SK-N-SH (cell line): ENCODE measurements around the gene TTC7B. TPM values are rescaled to one million over a fixed set of nuclear protein-coding genes. Genes with fewer than 3 reads are reported as not detected.

Experiments
- CTCF ChIA-PET: fragments of 300-600, 350-600 bp; formaldehyde crosslinking; extraction: SDS; loops from one replicate; lab custom pipeline; 2021; lab: Yijun Ruan, JAX
- POLR2A ChIA-PET: fragments of 350-600 bp; sonication (Branson Sonifier 250); formaldehyde crosslinking; extraction: SDS; loops from one replicate; lab custom pipeline; 2020; ENCODE audit warnings: antibody characterized with exemption, inconsistent platforms; lab: Yijun Ruan, JAX
- DNase-seq: peaks from one replicate; pipeline ENCODE4 v3.0.0; 2012
- H2AFZ ChIP-seq: fragments of 200-600 bp; sonication (generic); 2 replicates; pipeline ENCODE4 v1.8.1; 2016; ENCODE audit warnings: antibody characterized with exemption, mild to moderate bottlenecking, low read depth
- H3F3A ChIP-seq: fragments of 200-600 bp; sonication (generic); replicated peaks from 2 replicates; pipeline ENCODE3; 2016; ENCODE audit warnings: antibody characterized with exemption, mild to moderate bottlenecking; ENCODE audit not compliant: insufficient read depth
- H3K27ac ChIP-seq, 2 experiments: fragments of 200-500 bp in 1 of 2; fragments of 200-600 bp in 1 of 2; sonication (Bioruptor generic) in 1 of 2; sonication (generic), shearing (Covaris generic) in 1 of 2; 2 replicates each; pipeline versions ENCODE4 v1.5.1 to v1.6.1; 2014 to 2016; ENCODE audit warnings: low read depth in 2 of 2, inconsistent platforms in 1 of 2, low read length in 1 of 2, mild to moderate bottlenecking in 1 of 2, mixed read lengths in 1 of 2
- H3K27me3 ChIP-seq: fragments of 200-600 bp; sonication (generic), shearing (Covaris generic); 2 replicates; pipeline ENCODE4 v1.6.1; 2016; ENCODE audit warnings: mixed run types; ENCODE audit not compliant: insufficient read depth
- H3K36me3 ChIP-seq, 2 experiments: fragments of 200-500 bp in 1 of 2; fragments of 200-600 bp in 1 of 2; sonication (Bioruptor generic) in 1 of 2; sonication (generic) in 1 of 2; replicated peaks in 1 of 2; 2 replicates each; pipeline versions ENCODE3 to v1.5.1; 2014 to 2016; ENCODE audit warnings: low read length in 1 of 2, mild to moderate bottlenecking in 1 of 2; ENCODE audit not compliant: insufficient read depth in 2 of 2, control insufficient read depth in 1 of 2
- H3K4me1 ChIP-seq, 2 experiments: fragments of 200-500 bp in 1 of 2; fragments of 200-600 bp in 1 of 2; sonication (Bioruptor generic) in 1 of 2; sonication (generic), shearing (Covaris generic) in 1 of 2; 2 replicates each; pipeline versions ENCODE4 v1.5.1 to v1.6.1; 2014 to 2016; ENCODE audit warnings: low read depth in 1 of 2, low read length in 1 of 2, mixed run types in 1 of 2; ENCODE audit not compliant: insufficient read depth in 2 of 2, control insufficient read depth in 1 of 2
- H3K4me2 ChIP-seq: fragments of 200-600 bp; sonication (generic), shearing (Covaris generic); 2 replicates; pipeline ENCODE4 v1.6.1; 2017; ENCODE audit warnings: mixed run types
- H3K4me3 ChIP-seq, 2 experiments: fragments of 200-500 bp in 1 of 2; fragments of 200-600 bp in 1 of 2; sonication (Bioruptor generic) in 1 of 2; sonication (generic), shearing (Covaris generic) in 1 of 2; 2 replicates each; pipeline versions ENCODE4 v1.5.1 to v1.8.1; 2014 to 2016; ENCODE audit warnings: low read depth in 2 of 2, inconsistent platforms in 1 of 2, low read length in 1 of 2, mild to moderate bottlenecking in 1 of 2, mixed read lengths in 1 of 2, moderate library complexity in 1 of 2
- H3K79me2 ChIP-seq: fragments of 200-600 bp; sonication (generic); 2 replicates; pipeline ENCODE4 v1.8.1; 2017; ENCODE audit warnings: mild to moderate bottlenecking; ENCODE audit not compliant: insufficient read depth
- H3K9ac ChIP-seq: fragments of 200-600 bp; sonication (generic); 2 replicates; pipeline ENCODE4 v1.6.1; 2017; ENCODE audit warnings: mixed run types
- H3K9me2 ChIP-seq: fragments of 200-600 bp; sonication (generic); 2 replicates; pipeline ENCODE4 v1.6.1; 2017; ENCODE audit warnings: mixed run types
- H3K9me3 ChIP-seq: fragments of 200-600 bp; sonication (generic); 2 replicates; pipeline ENCODE4 v1.6.1; 2017; ENCODE audit warnings: mixed run types, mild to moderate bottlenecking, moderate library complexity
- H4K20me1 ChIP-seq: fragments of 200-600 bp; sonication (generic); 2 replicates; pipeline ENCODE4 v1.6.1; 2017; ENCODE audit warnings: mild to moderate bottlenecking, mixed run types; ENCODE audit not compliant: insufficient read depth
- CTCF ChIP-seq: fragments of 200-600 bp; sonication (generic); IDR thresholded peaks from 2 replicates; pipeline ENCODE4 v1.6.1; 2017; ENCODE audit warnings: antibody characterized with exemption, mild to moderate bottlenecking, moderate library complexity
- EP300 ChIP-seq, 2 experiments: IDR thresholded peaks; 2 replicates each; pipeline versions ENCODE4 v1.4.0 to v1.6.1; 2012; ENCODE audit warnings: borderline replicate concordance in 1 of 2, low read depth in 1 of 2, low read length in 1 of 2
- FOXM1 ChIP-seq: IDR thresholded peaks from 2 replicates; pipeline ENCODE4 v1.4.0; 2012; ENCODE audit warnings: low read depth, mild to moderate bottlenecking
- GATA2 ChIP-seq: sonication (generic); formaldehyde crosslinking; IDR thresholded peaks from 2 replicates; pipeline ENCODE4 v1.5.0; 2020; ENCODE audit warnings: mild to moderate bottlenecking, missing genetic modification reagents
- IRF3 ChIP-seq: fragments of 150-350 bp; IDR thresholded peaks from 2 replicates; pipeline ENCODE4 v1.6.1; 2016; ENCODE audit warnings: mild to moderate bottlenecking, low read depth, low read length
- JUND ChIP-seq: IDR thresholded peaks from 2 replicates; pipeline ENCODE4 v1.4.0; 2012
- MEF2A ChIP-seq: IDR thresholded peaks from 2 replicates; pipeline ENCODE4 v1.4.0; 2012; ENCODE audit warnings: low read depth, borderline replicate concordance
- MXI1 ChIP-seq: IDR thresholded peaks from 2 replicates; pipeline ENCODE4 v1.6.1; 2012; ENCODE audit warnings: mild to moderate bottlenecking, low read depth, low read length, improper control_type of control experiment
- NFIC ChIP-seq: IDR thresholded peaks from 2 replicates; pipeline ENCODE4 v1.4.0; 2012; ENCODE audit warnings: borderline replicate concordance
- NRF1 ChIP-seq: IDR thresholded peaks from 2 replicates; pipeline ENCODE4 v1.6.1; 2012; ENCODE audit warnings: low read depth, mild to moderate bottlenecking, low read length
- RAD21 ChIP-seq: IDR thresholded peaks from 2 replicates; pipeline ENCODE4 v1.6.1; 2012; ENCODE audit warnings: mild to moderate bottlenecking, low read length
- RCOR1 ChIP-seq: fragments of 150-350 bp; IDR thresholded peaks from 2 replicates; pipeline ENCODE4 v1.6.1; 2017; ENCODE audit warnings: antibody characterized with exemption, low read length
- SIN3A ChIP-seq: IDR thresholded peaks from 2 replicates; pipeline ENCODE4 v1.6.1; 2012; ENCODE audit warnings: low read depth, mild to moderate bottlenecking, low read length, moderate library complexity, borderline replicate concordance
- TAF1 ChIP-seq: IDR thresholded peaks from 2 replicates; pipeline ENCODE4 v1.6.1; 2012; ENCODE audit warnings: low read depth, mild to moderate bottlenecking, low read length, moderate library complexity, borderline replicate concordance
- TEAD4 ChIP-seq: IDR thresholded peaks from 2 replicates; pipeline ENCODE4 v1.4.0; 2012; ENCODE audit warnings: mild to moderate bottlenecking, borderline replicate concordance; ENCODE audit not compliant: insufficient read depth
- YY1 ChIP-seq: IDR thresholded peaks from 2 replicates; pipeline ENCODE4 v1.4.0; 2012; ENCODE audit warnings: low read depth, mild to moderate bottlenecking
- whole genome bisulfite sequencing: methylation state at CpG from one replicate; pipeline ENCODE4 v1.1.6; 2017; ENCODE audit warnings: low lambda C conversion rate; 5-methylcytosine and 5-hydroxymethylcytosine counted together
- polyA plus RNA-seq, 3 experiments: library from polyadenylated mRNA; depleted of rRNA; stranded (reverse); fragments of >200 nt; gene quantifications; 2 replicates each; pipeline ENCODE4 v1.2.3, GENCODE V29; 2012
- TF ChIP-seq, protein P1 (sequence below): IDR thresholded peaks from 2 replicates; pipeline ENCODE4 v1.4.0; 2012; ENCODE audit warnings: low read depth, borderline replicate concordance
- TF ChIP-seq, protein P2 (sequence below): fragments of 150-350 bp; IDR thresholded peaks from 2 replicates; pipeline ENCODE4 v1.6.1; 2017; ENCODE audit warnings: antibody characterized with exemption, low read length, low read depth, borderline replicate concordance
- TF ChIP-seq, protein P3 (sequence below): IDR thresholded peaks from 2 replicates; pipeline ENCODE4; 2012
- TF ChIP-seq, protein P4 (sequence below): IDR thresholded peaks from 2 replicates; pipeline ENCODE4 v1.4.0; 2012; ENCODE audit warnings: low read depth

The TTC7B gene
- polyA plus RNA-seq, 1 of the 3 experiments (the other 2 are of a cell fraction), result 43.1 TPM

DNA sequence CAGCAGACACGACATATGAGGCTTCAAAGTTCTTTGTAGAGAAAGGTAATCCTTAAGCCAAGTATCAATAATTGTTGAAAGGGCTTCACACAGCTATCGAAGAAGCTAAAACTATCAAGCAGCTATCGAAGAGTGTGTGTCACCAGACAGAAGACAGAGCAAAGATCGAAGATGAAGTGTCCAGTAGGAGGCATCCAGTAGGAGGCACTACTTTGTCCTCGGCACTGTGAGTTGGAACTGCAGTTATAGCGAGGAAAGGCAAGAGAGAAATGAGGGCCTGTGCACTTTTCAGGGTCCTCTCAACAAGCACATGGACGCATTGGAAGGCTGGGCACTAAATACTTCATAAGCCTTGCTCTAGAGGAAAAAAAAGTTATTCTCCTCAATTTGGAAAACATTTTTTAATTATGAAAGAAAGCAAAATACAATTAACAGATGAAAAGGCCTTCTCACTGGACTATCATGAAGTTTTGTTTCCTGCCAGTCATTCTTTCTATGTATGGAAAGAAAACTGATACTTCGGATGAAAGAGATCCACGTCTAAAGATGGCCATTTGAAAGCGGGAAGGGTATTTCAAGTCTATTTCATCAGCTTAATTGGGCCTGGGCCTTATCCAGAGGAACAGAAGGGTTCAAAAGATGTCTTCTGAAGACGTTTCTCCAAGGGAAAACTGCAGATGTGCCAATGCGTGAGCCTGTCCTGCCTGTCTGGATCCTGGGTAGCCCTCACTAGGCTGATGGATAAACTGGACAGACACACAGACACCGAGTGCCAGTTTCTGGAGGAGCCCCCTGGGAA, 244.9 kb downstream of the TTC7B start (continued):
- TF ChIP-seq, protein P1, sequence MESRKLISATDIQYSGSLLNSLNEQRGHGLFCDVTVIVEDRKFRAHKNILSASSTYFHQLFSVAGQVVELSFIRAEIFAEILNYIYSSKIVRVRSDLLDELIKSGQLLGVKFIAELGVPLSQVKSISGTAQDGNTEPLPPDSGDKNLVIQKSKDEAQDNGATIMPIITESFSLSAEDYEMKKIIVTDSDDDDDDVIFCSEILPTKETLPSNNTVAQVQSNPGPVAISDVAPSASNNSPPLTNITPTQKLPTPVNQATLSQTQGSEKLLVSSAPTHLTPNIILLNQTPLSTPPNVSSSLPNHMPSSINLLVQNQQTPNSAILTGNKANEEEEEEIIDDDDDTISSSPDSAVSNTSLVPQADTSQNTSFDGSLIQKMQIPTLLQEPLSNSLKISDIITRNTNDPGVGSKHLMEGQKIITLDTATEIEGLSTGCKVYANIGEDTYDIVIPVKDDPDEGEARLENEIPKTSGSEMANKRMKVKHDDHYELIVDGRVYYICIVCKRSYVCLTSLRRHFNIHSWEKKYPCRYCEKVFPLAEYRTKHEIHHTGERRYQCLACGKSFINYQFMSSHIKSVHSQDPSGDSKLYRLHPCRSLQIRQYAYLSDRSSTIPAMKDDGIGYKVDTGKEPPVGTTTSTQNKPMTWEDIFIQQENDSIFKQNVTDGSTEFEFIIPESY, result no peak
- no peak for TF ChIP-seq RAD21

- H4K20me1 ChIP-seq, result no peaks in the 10 kb centered on the region
- no peak for DNase-seq
- TF ChIP-seq MXI1 (no peak), TEAD4 (no peak), TAF1 (no peak), RCOR1 (no peak), EP300 (IDR thresholded peaks at IDR 0.05; ENCODE audit: borderline replicate concordance in 1 of 2, low read depth in 1 of 2, low read length in 1 of 2) (no peak), MEF2A (no peak), CTCF (no peak), GATA2 (no peak), IRF3 (no peak), JUND (no peak), FOXM1 (no peak), YY1 (no peak), RAD21 (no peak), NRF1 (no peak), SIN3A (no peak), NFIC (no peak)
- TF ChIP-seq, protein P2, sequence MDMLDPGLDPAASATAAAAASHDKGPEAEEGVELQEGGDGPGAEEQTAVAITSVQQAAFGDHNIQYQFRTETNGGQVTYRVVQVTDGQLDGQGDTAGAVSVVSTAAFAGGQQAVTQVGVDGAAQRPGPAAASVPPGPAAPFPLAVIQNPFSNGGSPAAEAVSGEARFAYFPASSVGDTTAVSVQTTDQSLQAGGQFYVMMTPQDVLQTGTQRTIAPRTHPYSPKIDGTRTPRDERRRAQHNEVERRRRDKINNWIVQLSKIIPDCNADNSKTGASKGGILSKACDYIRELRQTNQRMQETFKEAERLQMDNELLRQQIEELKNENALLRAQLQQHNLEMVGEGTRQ, result no peak
- TF ChIP-seq, protein P3, sequence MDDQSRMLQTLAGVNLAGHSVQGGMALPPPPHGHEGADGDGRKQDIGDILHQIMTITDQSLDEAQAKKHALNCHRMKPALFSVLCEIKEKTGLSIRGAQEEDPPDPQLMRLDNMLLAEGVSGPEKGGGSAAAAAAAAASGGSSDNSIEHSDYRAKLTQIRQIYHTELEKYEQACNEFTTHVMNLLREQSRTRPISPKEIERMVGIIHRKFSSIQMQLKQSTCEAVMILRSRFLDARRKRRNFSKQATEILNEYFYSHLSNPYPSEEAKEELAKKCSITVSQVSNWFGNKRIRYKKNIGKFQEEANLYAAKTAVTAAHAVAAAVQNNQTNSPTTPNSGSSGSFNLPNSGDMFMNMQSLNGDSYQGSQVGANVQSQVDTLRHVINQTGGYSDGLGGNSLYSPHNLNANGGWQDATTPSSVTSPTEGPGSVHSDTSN, result no peak
- TF ChIP-seq, protein P1, result no peak
- TF ChIP-seq, protein P4, sequence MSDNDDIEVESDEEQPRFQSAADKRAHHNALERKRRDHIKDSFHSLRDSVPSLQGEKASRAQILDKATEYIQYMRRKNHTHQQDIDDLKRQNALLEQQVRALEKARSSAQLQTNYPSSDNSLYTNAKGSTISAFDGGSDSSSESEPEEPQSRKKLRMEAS, result no peak
- H3K27me3 ChIP-seq, result no peaks in the 10 kb centered on the region
- no peak overlapping the region for H3K4me3 ChIP-seq
- ChIA-PET CTCF (no interaction called here), POLR2A (no interaction called here)
- no peak overlapping the region for H3K4me2 ChIP-seq
- no peak overlapping the region; a peak in 1 of 4 replicates for H3K27ac ChIP-seq
- H3F3A ChIP-seq, result no peaks in the 10 kb centered on the region
- H3K4me1 ChIP-seq, result peaks cover 0 to 17% of the 10 kb centered on the region in 2 experiments; a peak in 1 of 4 replicates
- no peak overlapping the region for H3K9ac ChIP-seq
- no peaks in the 10 kb centered on the region for H3K9me3 ChIP-seq
- H3K79me2 ChIP-seq, result no peaks in the 10 kb centered on the region
- WGBS, result 83% methylated on average over 17 of the region's 17 CpGs
- no peak overlapping the region for H2AFZ ChIP-seq
- H3K36me3 ChIP-seq, result peaks cover 3 to 4% of the 10 kb centered on the region in 2 experiments
- H3K9me2 ChIP-seq, result no peaks in the 10 kb centered on the region
Observed at GRCh38 chr14:90570461-90570860, 245.8 kb downstream of the TTC7B start.
